DMS153 (cell line): ENCODE measurements around the gene PECR.
"Not testable (repeated sequence)": the region's sequence is repeated elsewhere in the genome, so short reads cannot be mapped to it uniquely, and the experiment has no call there.

ENCODE experiments used
- DNase-seq: peaks from one replicate; lab custom pipeline; 2025; lab: John Stamatoyannopoulos, UW

PECR gene

GRCh38 chr2:216104691-216105090 lies 23.1 kb upstream of the PECR start:
- no peak for DNase-seq

- no peak for DNase-seq
Observed at GRCh38 chr2:216103213-216103612, 21.6 kb upstream of the PECR start.

- DNase-seq, result no peak
Observed at GRCh38 chr2:216101109-216101508, 19.5 kb upstream of the PECR start.

GRCh38 chr2:216098421-216099334 lies 17.1 kb upstream of the PECR start:
- no peak for DNase-seq

- DNase-seq, result no peak
Observed at GRCh38 chr2:216094701-216095100, 13.1 kb upstream of the PECR start.

GRCh38 chr2:216092646-216093045 lies 11.0 kb upstream of the PECR start:
- no peak for DNase-seq

GRCh38 chr2:216090369-216090786 lies 8.8 kb upstream of the PECR start:
- DNase-seq, result no peak

GRCh38 chr2:216086207-216086893 lies 4.7 kb upstream of the PECR start:
- DNase-seq, result no peak

GRCh38 chr2:216084547-216084946 lies 2.9 kb upstream of the PECR start:
- no peak for DNase-seq

GRCh38 chr2:216083464-216084281 lies 2.1 kb upstream of the PECR start:
- DNase-seq, result no peak

GRCh38 chr2:216082805-216083204 lies 1.2 kb upstream of the PECR start:
- DNase-seq, result peak; percentile 9

GRCh38 chr2:216082117-216082711 lies 605 bp upstream of the PECR start:
- DNase-seq, result no peak

- no peak for DNase-seq
Observed at GRCh38 chr2:216081012-216081411, 597 bp downstream of the PECR start.

- DNase-seq, result not testable (repeated sequence)
Observed at GRCh38 chr2:216080048-216080447, 1.6 kb downstream of the PECR start.

GRCh38 chr2:216078776-216079175 lies 2.8 kb downstream of the PECR start:
- DNase-seq, result no peak

GRCh38 chr2:216075510-216076485 lies 5.8 kb downstream of the PECR start:
- no peak for DNase-seq

- no peak for DNase-seq
Observed at GRCh38 chr2:216074794-216075193, 6.8 kb downstream of the PECR start.

- no peak for DNase-seq
Observed at GRCh38 chr2:216074380-216074779, 7.2 kb downstream of the PECR start.

GRCh38 chr2:216073773-216074172 lies 7.8 kb downstream of the PECR start:
- no peak for DNase-seq

GRCh38 chr2:216072473-216072872 lies 9.1 kb downstream of the PECR start:
- DNase-seq, result no peak
